Upper lobe of left lung (tissue), 6 donors: ENCODE measurements around the gene UBTD2. TPM values are rescaled to one million over a fixed set of nuclear protein-coding genes. Genes with fewer than 3 reads are reported as not detected.

ENCODE experiments used
- ATAC-seq, 2 donors: fragments of 200-7000 bp; cut with Tn5 transposase; one replicate each; pipeline ENCODE4 v1.9.1; 2022; ENCODE audit warnings: mild to moderate bottlenecking in 2 of 2, moderate library complexity in 2 of 2; ENCODE audit not compliant: low FRiP score in 2 of 2
- DNase-seq, 2 donors: peaks; one replicate each; pipeline ENCODE4 v3.0.0-alpha.2; 2019 to 2020
- H3K27ac ChIP-seq, 4 donors: fragments of 200-600 bp; sonication (generic); one replicate each; pipeline ENCODE4 v1.5.1; 2016 to 2019
- H3K27me3 ChIP-seq, 4 donors: fragments of 200-600 bp; sonication (generic); one replicate each; pipeline ENCODE4 v1.5.1; 2017 to 2019
- H3K36me3 ChIP-seq, 4 donors: fragments of 200-600 bp; sonication (generic); one replicate each; pipeline ENCODE4 v1.5.1; 2016 to 2019
- H3K4me1 ChIP-seq, 4 donors: fragments of 200-600 bp; sonication (generic); one replicate each; pipeline ENCODE4 v1.5.1; 2018 to 2019
- H3K4me3 ChIP-seq, 4 donors: fragments of 200-600 bp; sonication (generic); one replicate each; pipeline ENCODE4 v1.5.1; 2017 to 2019; ENCODE audit warnings: mild to moderate bottlenecking in 2 of 4, moderate library complexity in 1 of 4
- H3K9me3 ChIP-seq, 4 donors: fragments of 200-600 bp; sonication (generic); one replicate each; pipeline ENCODE4 v1.5.1; 2018 to 2019
- CTCF ChIP-seq, 6 experiments: fragments of 450-650 bp in 4 of 6; fragments of 200-600 bp in 2 of 6; sonication (generic) in 2 of 6; IDR thresholded peaks; one replicate each; pipeline ENCODE4 v1.5.1; 2016 to 2019; ENCODE audit warnings: antibody characterized with exemption in 6 of 6
- EP300 ChIP-seq, 4 donors: sonication (generic); formaldehyde crosslinking; IDR thresholded peaks; one replicate each; pipeline ENCODE4 v1.5.1; 2017; ENCODE audit warnings: antibody characterized with exemption in 4 of 4, control low read depth in 2 of 4
- POLR2A ChIP-seq, 4 donors: fragments of 450-650 bp; IDR thresholded peaks; one replicate each; pipeline ENCODE4 v1.5.1; 2016 to 2017; ENCODE audit warnings: antibody characterized with exemption in 4 of 4, mild to moderate bottlenecking in 2 of 4
- POLR2AphosphoS5 ChIP-seq, 2 donors: sonication (generic); formaldehyde crosslinking; IDR thresholded peaks; one replicate each; pipeline ENCODE4 v1.5.1; 2017; ENCODE audit warnings: antibody characterized with exemption in 2 of 2
- WGBS, 2 donors: methylation state at CpG; one replicate each; pipeline ENCODE4 v1.1.5; 2017 to 2018; 5-methylcytosine and 5-hydroxymethylcytosine counted together
- total RNA-seq, 6 donors: library from RNA; depleted of rRNA in 4 of 6; stranded (reverse); fragments of >200 nt in 4 of 6; gene quantifications; one replicate each; pipeline versions ENCODE4 v1.1.0 to v1.2.1, GENCODE V29; 2016 to 2021
- donor health status: DM: no; HTN: no; CAD: no; lungs with moderate emphysema.
- donor health status: DM: no; HTN: yes; CAD: no; lungs with severe emphysema.

UBTD2 gene
- total RNA-seq, 6 donors from 2014 or later: 9.4 to 22.3 (median 15.8) TPM

GRCh38 chr5:172178991-172179989 is 104.3 kb downstream of the UBTD2 start:
- Histone ChIP-seq H3K27me3 (no peaks in the 10 kb centered on the region), H3K4me3 (peak overlapping the region in 2 of 4 donors; percentile 19 to 27), H3K4me1 (peaks cover 55 to 69% (median 58%) of the 10 kb centered on the region in 4 donors), H3K9me3 (no peaks in the 10 kb centered on the region), H3K27ac (peak overlapping the region; percentile 71 to 90 (median 85)), H3K36me3 (no peaks in the 10 kb centered on the region)
- TF ChIP-seq CTCF (IDR thresholded peaks at IDR 0.05) (no peak), POLR2A (IDR thresholded peaks at IDR 0.05) (peak in 1 of 4 donors; percentile 7), POLR2AphosphoS5 (IDR thresholded peaks at IDR 0.05) (peak; percentile 39 to 44)
- ATAC-seq (peak; percentile 57 to 58), DNase-seq (peak in 1 of 2 donors; percentile 57)
- WGBS, 2 donors: 34 to 49% methylated on average over 15 to 18 of the region's 18 CpGs

- Histone ChIP-seq H3K4me1 (peaks cover 51 to 77% (median 65%) of the 10 kb centered on the region in 4 donors), H3K36me3 (no peaks in the 10 kb centered on the region), H3K27ac (peak overlapping the region; percentile 71 to 90 (median 85)), H3K9me3 (no peaks in the 10 kb centered on the region), H3K4me3 (peak overlapping the region in 1 of 4 donors; percentile 3), H3K27me3 (no peaks in the 10 kb centered on the region)
- ATAC-seq (no peak), DNase-seq (peak in 1 of 2 donors; percentile 43)
- 26 to 66% methylated on average over 6 to 18 of the region's 18 CpGs for WGBS, 2 donors
- TF ChIP-seq CTCF (IDR thresholded peaks at IDR 0.05) (no peak), POLR2A (IDR thresholded peaks at IDR 0.05) (no peak), POLR2AphosphoS5 (IDR thresholded peaks at IDR 0.05) (no peak), EP300 (IDR thresholded peaks at IDR 0.05) (no peak)
Measured at GRCh38 chr5:172178301-172178987, 105.1 kb downstream of the UBTD2 start.

GRCh38 chr5:172177176-172177575 is 106.4 kb downstream of the UBTD2 start:
- H3K4me3 ChIP-seq: no peak overlapping the region
- no peaks in the 10 kb centered on the region for H3K9me3 ChIP-seq
- TF ChIP-seq EP300 (IDR thresholded peaks at IDR 0.05): no peak
- TF ChIP-seq POLR2A (IDR thresholded peaks at IDR 0.05): no peak
- no peak for TF ChIP-seq CTCF (IDR thresholded peaks at IDR 0.05)
- no peak for TF ChIP-seq POLR2AphosphoS5 (IDR thresholded peaks at IDR 0.05)
- ATAC-seq (no peak), DNase-seq (peak in 1 of 2 donors; percentile 37)
- H3K4me1 ChIP-seq: peaks cover 57 to 77% (median 68%) of the 10 kb centered on the region in 4 donors
- H3K36me3 ChIP-seq: no peaks in the 10 kb centered on the region
- 61 to 84% methylated on average over 7 of the region's 7 CpGs for WGBS, 2 donors
- H3K27ac ChIP-seq: peak overlapping the region in 1 of 4 donors; percentile 90
- H3K27me3 ChIP-seq: no peaks in the 10 kb centered on the region

GRCh38 chr5:172175263-172175719 is 108.3 kb downstream of the UBTD2 start:
- ATAC-seq (peak; percentile 72 to 82), DNase-seq (peak; percentile 82 to 85)
- H3K9me3 ChIP-seq: no peaks in the 10 kb centered on the region
- no peaks in the 10 kb centered on the region for H3K27me3 ChIP-seq
- peaks cover 0 to 3% (median 0%) of the 10 kb centered on the region in 4 donors for H3K36me3 ChIP-seq
- peak overlapping the region; percentile 48 to 90 (median 82) for H3K27ac ChIP-seq
- peak in 1 of 4 donors; percentile 5 for TF ChIP-seq POLR2A (IDR thresholded peaks at IDR 0.05)
- TF ChIP-seq EP300 (IDR thresholded peaks at IDR 0.05): no peak
- TF ChIP-seq POLR2AphosphoS5 (IDR thresholded peaks at IDR 0.05): peak; percentile 7 to 59
- TF ChIP-seq CTCF (IDR thresholded peaks at IDR 0.05): no peak
- peaks cover 55 to 81% (median 70%) of the 10 kb centered on the region in 4 donors for H3K4me1 ChIP-seq
- H3K4me3 ChIP-seq: peak overlapping the region in 3 of 4 donors; percentile 27 to 37 (median 31)
- 12 to 41% methylated on average over 4 to 6 of the region's 7 CpGs for WGBS, 2 donors
